Measurements from ENCODE around the gene DYNC1LI1. TPM values are rescaled to one million over a fixed set of nuclear protein-coding genes. Genes with fewer than 3 reads are reported as not detected.
"Not testable (repeated sequence)": the region's sequence is repeated elsewhere in the genome, so short reads cannot be mapped to it uniquely, and the experiment has no call there.

DYNC1LI1 gene
- total RNA-seq, 1 experiment from 2014 or later = 56.2 TPM

DNA sequence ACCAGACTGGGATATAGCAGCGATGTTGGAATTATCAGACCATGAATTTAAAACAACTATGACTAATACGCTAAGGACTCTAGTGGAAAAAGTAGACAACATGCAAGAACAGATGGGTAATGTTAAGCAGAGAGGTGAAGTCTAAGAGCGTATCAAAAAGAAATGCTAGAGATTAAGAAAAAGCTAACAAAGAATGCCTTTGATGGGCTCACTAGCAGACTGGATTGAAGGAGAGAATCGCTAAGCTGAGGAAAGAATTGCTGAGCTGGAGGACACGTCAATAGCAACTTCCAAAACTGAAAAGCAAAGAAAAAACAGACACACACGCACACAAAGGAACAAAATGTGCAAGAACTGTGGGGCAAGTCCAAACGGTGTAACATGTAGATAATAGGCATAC is 48.0 kb downstream of the DYNC1LI1 start:
- no peak overlapping the region for H2BK5ac ChIP-seq (ENCODE audit: insufficient read length, low read length)
- Mint-ChIP-seq H3K9me3 (peaks cover 0 to 5% of the 10 kb centered on the region in 2 experiments; a peak in 3 of 5 replicates), H3K36me3 (ENCODE audit: insufficient read depth in 1 of 3, low read depth in 3 of 3) (peaks cover 19 to 42% (median 37%) of the 10 kb centered on the region in 3 experiments), H3K27ac (peak overlapping the region in 1 of 3 experiments; percentile 5; a peak in 2 of 7 replicates), H3K27me3 (ENCODE audit: low read depth) (no peaks in the 10 kb centered on the region), H3K4me3 (no peak overlapping the region), H3K4me1 (no peaks in the 10 kb centered on the region)
- WGBS (ENCODE audit: extremely low coverage, insufficient read length, low lambda C conversion rate) = no CpG with 5 or more reads among the region's 7 CpGs
- no peak overlapping the region for H4K8ac ChIP-seq (replicated peaks; ENCODE audit: insufficient read length, low read depth, low read length)
- no peak overlapping the region for H3K18ac ChIP-seq (ENCODE audit: insufficient read length, low read depth, low read length)
- no peak overlapping the region for H3K27ac ChIP-seq (ENCODE audit: insufficient read length, low read depth, low read length)
- H3K79me1 ChIP-seq (ENCODE audit: insufficient read depth, low read depth, low read length, poor library complexity, severe bottlenecking) = no peaks in the 10 kb centered on the region
- H2BK15ac ChIP-seq (ENCODE audit: low read depth, low read length) = no peak overlapping the region
- H4K91ac ChIP-seq (ENCODE audit: insufficient read length, low read depth, low read length) = no peak overlapping the region
- no peaks in the 10 kb centered on the region for H3K79me2 ChIP-seq (ENCODE audit: insufficient read depth, low read length)
- H3K4ac ChIP-seq (ENCODE audit: low read depth, low read length) = no peak overlapping the region
- DNase-seq = no peak
- H4K20me1 ChIP-seq (ENCODE audit: control insufficient read depth, insufficient read depth, insufficient read length) = no peaks in the 10 kb centered on the region
- H3K9me3 ChIP-seq (ENCODE audit: control insufficient read depth, low read depth, low read length) = no peaks in the 10 kb centered on the region
- H3K27me3 ChIP-seq (ENCODE audit: insufficient read depth, low read length) = no peaks in the 10 kb centered on the region
- H3K9ac ChIP-seq (ENCODE audit: extremely low read depth, insufficient read length, low read length) = no peak overlapping the region
- no peaks in the 10 kb centered on the region for H3K23me2 ChIP-seq (ENCODE audit: insufficient read length, low read depth, low read length, poor library complexity, severe bottlenecking)
- no peak overlapping the region for H4K5ac ChIP-seq (ENCODE audit: insufficient read length, low read depth, low read length)
- no peak overlapping the region for H2BK120ac ChIP-seq (ENCODE audit: low read depth, low read length, poor library complexity, severe bottlenecking)
- H2AK5ac ChIP-seq (ENCODE audit: insufficient read length, low read length) = no peak overlapping the region
- H2BK12ac ChIP-seq (ENCODE audit: insufficient read length, low read depth, low read length) = no peak overlapping the region
- H2AFZ ChIP-seq (ENCODE audit: low read length) = no peak overlapping the region
- no peak overlapping the region for H2BK20ac ChIP-seq (ENCODE audit: low read depth, low read length, poor library complexity, severe bottlenecking)
- H3K56ac ChIP-seq (ENCODE audit: insufficient read length, low read depth, low read length) = no peak overlapping the region
- H3K14ac ChIP-seq (ENCODE audit: insufficient read depth, low read length) = no peak overlapping the region
- TF ChIP-seq, protein P1, sequence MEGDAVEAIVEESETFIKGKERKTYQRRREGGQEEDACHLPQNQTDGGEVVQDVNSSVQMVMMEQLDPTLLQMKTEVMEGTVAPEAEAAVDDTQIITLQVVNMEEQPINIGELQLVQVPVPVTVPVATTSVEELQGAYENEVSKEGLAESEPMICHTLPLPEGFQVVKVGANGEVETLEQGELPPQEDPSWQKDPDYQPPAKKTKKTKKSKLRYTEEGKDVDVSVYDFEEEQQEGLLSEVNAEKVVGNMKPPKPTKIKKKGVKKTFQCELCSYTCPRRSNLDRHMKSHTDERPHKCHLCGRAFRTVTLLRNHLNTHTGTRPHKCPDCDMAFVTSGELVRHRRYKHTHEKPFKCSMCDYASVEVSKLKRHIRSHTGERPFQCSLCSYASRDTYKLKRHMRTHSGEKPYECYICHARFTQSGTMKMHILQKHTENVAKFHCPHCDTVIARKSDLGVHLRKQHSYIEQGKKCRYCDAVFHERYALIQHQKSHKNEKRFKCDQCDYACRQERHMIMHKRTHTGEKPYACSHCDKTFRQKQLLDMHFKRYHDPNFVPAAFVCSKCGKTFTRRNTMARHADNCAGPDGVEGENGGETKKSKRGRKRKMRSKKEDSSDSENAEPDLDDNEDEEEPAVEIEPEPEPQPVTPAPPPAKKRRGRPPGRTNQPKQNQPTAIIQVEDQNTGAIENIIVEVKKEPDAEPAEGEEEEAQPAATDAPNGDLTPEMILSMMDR (conservative IDR thresholded peaks at IDR 0.05) = no peak
- no peak overlapping the region for H3K23ac ChIP-seq (ENCODE audit: insufficient read length, low read depth, low read length)
- no peak overlapping the region for H3K4me2 ChIP-seq (ENCODE audit: insufficient read depth, insufficient read length, low read length)
- H3T11ph ChIP-seq (ENCODE audit: low read length) = no peak overlapping the region
- no peaks in the 10 kb centered on the region for H3K4me1 ChIP-seq (ENCODE audit: insufficient read depth, low read length)

DNA sequence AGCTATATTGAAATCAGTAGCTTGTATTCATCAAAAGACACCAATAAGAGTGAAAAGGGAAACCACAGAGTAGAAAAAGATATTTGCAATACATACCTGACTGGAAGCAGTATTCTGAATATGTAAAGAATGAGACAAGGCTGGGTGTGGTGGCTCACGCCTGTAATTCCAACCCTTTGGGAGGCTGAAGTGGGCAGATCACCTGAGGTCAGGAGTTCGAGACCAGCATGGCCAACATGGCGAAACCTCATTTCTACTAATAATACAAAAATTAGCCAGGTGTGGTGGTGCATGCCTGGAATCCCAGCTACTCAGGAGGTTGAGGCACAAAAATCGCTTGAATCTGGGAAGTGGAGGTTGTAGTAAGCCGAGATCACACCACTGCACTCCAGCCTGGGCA is 51.7 kb downstream of the DYNC1LI1 start:
- H2AFZ ChIP-seq (ENCODE audit: low read length); DNase-seq; H3K27me3 ChIP-seq (ENCODE audit: insufficient read depth, low read length); H2BK5ac ChIP-seq (ENCODE audit: insufficient read length, low read length); H3K56ac ChIP-seq (ENCODE audit: insufficient read length, low read depth, low read length); H3K27ac ChIP-seq (ENCODE audit: insufficient read length, low read depth, low read length); H3K4me1 ChIP-seq (ENCODE audit: insufficient read depth, low read length); H3K9ac ChIP-seq (ENCODE audit: extremely low read depth, insufficient read length, low read length); H4K5ac ChIP-seq (ENCODE audit: insufficient read length, low read depth, low read length); H3K23me2 ChIP-seq (ENCODE audit: insufficient read length, low read depth, low read length, poor library complexity, severe bottlenecking); H4K8ac ChIP-seq (replicated peaks; ENCODE audit: insufficient read length, low read depth, low read length); H4K20me1 ChIP-seq (ENCODE audit: control insufficient read depth, insufficient read depth, insufficient read length); H2BK12ac ChIP-seq (ENCODE audit: insufficient read length, low read depth, low read length); H2BK20ac ChIP-seq (ENCODE audit: low read depth, low read length, poor library complexity, severe bottlenecking); H3K4ac ChIP-seq (ENCODE audit: low read depth, low read length); H3K9me3 ChIP-seq (ENCODE audit: control insufficient read depth, low read depth, low read length); H2AK5ac ChIP-seq (ENCODE audit: insufficient read length, low read length); H3K9me3 Mint-ChIP-seq; H3K14ac ChIP-seq (ENCODE audit: insufficient read depth, low read length); H2BK15ac ChIP-seq (ENCODE audit: low read depth, low read length); H3K79me2 ChIP-seq (ENCODE audit: insufficient read depth, low read length); H2BK120ac ChIP-seq (ENCODE audit: low read depth, low read length, poor library complexity, severe bottlenecking); H3K4me2 ChIP-seq (ENCODE audit: insufficient read depth, insufficient read length, low read length); H3K4me1 Mint-ChIP-seq; H3K23ac ChIP-seq (ENCODE audit: insufficient read length, low read depth, low read length); H3K4me3 Mint-ChIP-seq; H3K79me1 ChIP-seq (ENCODE audit: insufficient read depth, low read depth, low read length, poor library complexity, severe bottlenecking); H3K27me3 Mint-ChIP-seq (ENCODE audit: low read depth); H3K18ac ChIP-seq (ENCODE audit: insufficient read length, low read depth, low read length); H4K91ac ChIP-seq (ENCODE audit: insufficient read length, low read depth, low read length); H3T11ph ChIP-seq (ENCODE audit: low read length); H3K27ac Mint-ChIP-seq: not testable (repeated sequence)
- no CpG with 5 or more reads among the region's 5 CpGs for WGBS (ENCODE audit: extremely low coverage, insufficient read length, low lambda C conversion rate)
- peaks cover 5 to 12% (median 5%) of the 10 kb centered on the region in 3 experiments for H3K36me3 Mint-ChIP-seq (ENCODE audit: insufficient read depth in 1 of 3, low read depth in 3 of 3)

Measured in H9 (cell line).